GM12878 (cell line): Measurements from ENCODE around the gene TCEAL9. TPM values are rescaled to one million over a fixed set of nuclear protein-coding genes. Genes with fewer than 3 reads are reported as not detected.

Experiments
- ATAC-seq: fragments of 200-7000 bp; cut with Tn5 transposase; 3 replicates; pipeline ENCODE4 v1.9.1; 2020; ENCODE audit warnings: mild to moderate bottlenecking, moderate library complexity
- BruUV-seq: library from RNA; stranded (reverse); fragments of 400-500 nt; replicated peaks from 2 replicates; lab custom pipeline; 2021; lab: Mats Ljungman, UMichigan
- CTCF ChIA-PET: fragments of 300-600 bp; sonication (Branson Sonifier 250); formaldehyde crosslinking; extraction: SDS; loops from one replicate; lab custom pipeline; 2021; ENCODE audit warnings: inconsistent platforms; lab: Yijun Ruan, JAX
- POLR2A ChIA-PET: fragments of 350-600 bp; formaldehyde crosslinking; extraction: SDS; loops from one replicate; lab custom pipeline; 2021; ENCODE audit warnings: inconsistent platforms; lab: Charles Lee
- RAD21 ChIA-PET: fragments of 300-600 bp; sonication (Branson Sonifier 250); formaldehyde crosslinking; loops from one replicate; lab custom pipeline; 2023; ENCODE audit warnings: antibody characterized with exemption; ENCODE audit not compliant: unreplicated experiment; lab: Charles Lee
- SMC1A ChIA-PET: fragments of 300-600 bp; sonication (Branson Sonifier 250); formaldehyde crosslinking; loops from one replicate; lab custom pipeline; 2023; ENCODE audit not compliant: unreplicated experiment, uncharacterized antibody; lab: Charles Lee
- DNase-seq: peaks from one replicate; pipeline ENCODE4 v3.0.0-alpha.2; 2011; ENCODE audit warnings: low read depth, low spot score
- FAIRE-seq: peaks from 3 replicates; lab custom pipeline; 2011; peaks lifted over from hg19 to GRCh38; lab: Jason Lieb, UNC
- H2AFZ ChIP-seq: 2 replicates; pipeline ENCODE4 v1.6.0; 2011; ENCODE audit warnings: low read depth, low read length, control low read depth; ENCODE audit not compliant: control insufficient read depth
- H3K27ac ChIP-seq: 2 replicates; pipeline ENCODE4 v1.5.1; 2011; ENCODE audit warnings: control low read depth; ENCODE audit not compliant: control insufficient read depth, insufficient read depth
- H3K27me3 ChIP-seq, 2 experiments: replicated peaks in 1 of 2; 2 replicates each; pipeline versions ENCODE4 v1.6.0 to v1.6.1; 2011; ENCODE audit warnings: low read length in 1 of 2; ENCODE audit not compliant: control insufficient read depth in 2 of 2, insufficient read depth in 2 of 2
- H3K36me3 ChIP-seq, 2 experiments: 2 replicates each; pipeline ENCODE4 v1.5.1; 2011; ENCODE audit warnings: low read length in 1 of 2; ENCODE audit not compliant: control insufficient read depth in 2 of 2, insufficient read depth in 2 of 2
- H3K4me1 ChIP-seq: 2 replicates; pipeline ENCODE4 v1.6.1; 2011; ENCODE audit warnings: mild to moderate bottlenecking, low read length, moderate library complexity, mixed read lengths; ENCODE audit not compliant: control insufficient read depth, insufficient read depth
- H3K4me2 ChIP-seq: 2 replicates; pipeline ENCODE4 v1.6.0; 2011; ENCODE audit warnings: control low read depth; ENCODE audit not compliant: control insufficient read depth, insufficient read depth
- H3K4me3 ChIP-seq: fragments of 200-600 bp; sonication (generic); 2 replicates; pipeline ENCODE4 v1.5.1; 2016
- H3K79me2 ChIP-seq: 2 replicates; pipeline ENCODE4 v1.6.0; 2011; ENCODE audit warnings: low read length; ENCODE audit not compliant: control insufficient read depth, insufficient read depth
- H3K9ac ChIP-seq: 2 replicates; pipeline ENCODE4 v1.8.0; 2011; ENCODE audit warnings: low read length, control low read depth, mixed read lengths; ENCODE audit not compliant: control insufficient read depth, insufficient read depth
- H3K9me3 ChIP-seq: replicated peaks from 3 replicates; pipeline ENCODE4 v1.5.1; 2011; ENCODE audit warnings: mild to moderate bottlenecking, low read length; ENCODE audit not compliant: control insufficient read depth, insufficient read depth
- H4K20me1 ChIP-seq: 2 replicates; pipeline ENCODE4 v1.6.0; 2011; ENCODE audit not compliant: control insufficient read depth, insufficient read depth
- CREM ChIP-seq: IDR thresholded peaks from 2 replicates; pipeline ENCODE4 v1.6.1; 2014; ENCODE audit warnings: antibody characterized with exemption, low read depth
- EGR1 ChIP-seq, 2 experiments: IDR thresholded peaks; 1 replicate in 1 of 2; 2 replicates in 1 of 2; pipeline ENCODE4 v1.6.1; 2011 to 2012; ENCODE audit warnings: low read depth in 2 of 2, low read length in 2 of 2, borderline replicate concordance in 1 of 2, mild to moderate bottlenecking in 1 of 2, moderate library complexity in 1 of 2
- FOXK2 ChIP-seq: fragments of 450-650 bp; IDR thresholded peaks from 2 replicates; pipeline ENCODE4 v1.6.1; 2017; ENCODE audit warnings: mild to moderate bottlenecking, moderate library complexity
- HDAC6 ChIP-seq: fragments of 200-600 bp; sonication (generic); IDR thresholded peaks from one replicate; pipeline ENCODE4 v1.8.0; 2017; ENCODE audit warnings: antibody characterized with exemption; ENCODE audit not compliant: unreplicated experiment
- HSF1 ChIP-seq: fragments of 150-350 bp; IDR thresholded peaks from 2 replicates; pipeline ENCODE4 v1.6.1; 2014; ENCODE audit warnings: mild to moderate bottlenecking, low read depth, low read length
- JUND ChIP-seq: IDR thresholded peaks from 2 replicates; pipeline ENCODE4 v1.6.1; 2012; ENCODE audit warnings: low read depth, mild to moderate bottlenecking, low read length, improper control_type of control experiment, moderate library complexity
- KDM1A ChIP-seq: fragments of 200-600 bp; sonication (generic); IDR thresholded peaks from 2 replicates; pipeline ENCODE4 v1.6.1; 2016; ENCODE audit warnings: borderline replicate concordance
- MYB ChIP-seq: fragments of 150-350 bp; IDR thresholded peaks from 2 replicates; pipeline ENCODE4 v1.6.1; 2014; ENCODE audit warnings: mild to moderate bottlenecking, low read depth, low read length, borderline replicate concordance
- NR2C2 ChIP-seq: IDR thresholded peaks from 2 replicates; pipeline ENCODE4 v1.6.1; 2011; ENCODE audit warnings: borderline replicate concordance, low read depth; ENCODE audit not compliant: control insufficient read depth, insufficient read length
- RAD21 ChIP-seq: IDR thresholded peaks from 2 replicates; pipeline ENCODE4 v1.6.1; 2011; ENCODE audit warnings: mild to moderate bottlenecking, low read depth, low read length, moderate library complexity; ENCODE audit not compliant: insufficient read depth
- RFX5 ChIP-seq: IDR thresholded peaks from 2 replicates; pipeline ENCODE4 v1.6.1; 2011; ENCODE audit warnings: low read depth, low read length, improper control_type of control experiment
- SIN3A ChIP-seq: IDR thresholded peaks from 2 replicates; pipeline ENCODE4 v1.6.1; 2012; ENCODE audit warnings: low read depth, low read length, improper control_type of control experiment
- SREBF2 ChIP-seq: IDR thresholded peaks from 2 replicates; pipeline ENCODE4 v1.6.1; 2012; ENCODE audit warnings: mild to moderate bottlenecking, low read length
- ZNF24 ChIP-seq: fragments of 450-650 bp; IDR thresholded peaks from 2 replicates; pipeline ENCODE4 v1.6.1; 2017; ENCODE audit warnings: antibody characterized with exemption, mild to moderate bottlenecking
- WGBS: methylation state at CpG from one replicate; pipeline ENCODE4 v1.1.6; 2016; ENCODE audit warnings: low lambda C conversion rate; ENCODE audit not compliant: insufficient replicate concordance, insufficient coverage; ENCODE audit errors: missing lambda C conversion rate; 5-methylcytosine and 5-hydroxymethylcytosine counted together
- in situ Hi-C: fragments of 300-500 bp; cut with MboI; formaldehyde crosslinking; loops from 9 replicates; pipeline ENCODE4 v1.14.3; 2018; ENCODE audit warnings: mixed read lengths
- intact Hi-C: fragments of 100-400 bp; cut with micrococcal nuclease; formaldehyde crosslinking; loops from one replicate; pipeline ENCODE4 v1.14.2; 2022; ENCODE audit not compliant: unreplicated experiment
- polyA plus RNA-seq, 11 experiments: library from polyadenylated mRNA; depleted of rRNA in 4 of 11; unstranded in 6 of 11; stranded (reverse) in 5 of 11; fragments of >200 nt; fragmentation: Nextera tagmentation in 4 of 11; fragmentation: Illumina TruSeq in 1 of 11; extraction: Ambion mirVana in 4 of 11; extraction: Trizol in 1 of 11; gene quantifications; 1 replicate in 1 of 11; 2 replicates in 10 of 11; pipeline versions ENCODE4 v1.2.1 to v1.2.3, GENCODE V29; 2011 to 2016; ENCODE audit warnings: inconsistent platforms in 2 of 11, missing spikeins in 2 of 11, low read depth in 1 of 11
- total RNA-seq, 4 experiments: library from RNA; depleted of rRNA in 3 of 4; stranded (reverse); fragments of >200 nt in 3 of 4; fragmentation: Illumina TruSeq in 1 of 4; extraction: Trizol in 1 of 4; gene quantifications; 2 replicates each; pipeline versions ENCODE4 v1.2.1 to v1.2.3, GENCODE V29; 2013 to 2021
- TF ChIP-seq, protein P1 (sequence below): fragments of 450-650 bp; IDR thresholded peaks from 2 replicates; pipeline ENCODE4 v1.6.1; 2016; ENCODE audit warnings: mild to moderate bottlenecking
- TF ChIP-seq, protein P2 (sequence below): IDR thresholded peaks from 2 replicates; pipeline ENCODE4 v1.6.1; 2011; ENCODE audit warnings: borderline replicate concordance, low read depth, mild to moderate bottlenecking, moderate library complexity, mixed read lengths, low read length; ENCODE audit not compliant: insufficient read depth; ENCODE audit errors: extremely low read length

TCEAL9 gene
- total and polyA plus RNA-seq, 10 of the 15 experiments (the other 5 are each of a cell fraction or from before 2014, with no cell fraction given) = 0.39 to 2.5 (median 0.90) TPM

- Histone ChIP-seq H3K9me3 (no peaks in the 10 kb centered on the region), H2AFZ (no peak overlapping the region), H3K36me3 (no peaks in the 10 kb centered on the region), H4K20me1 (no peaks in the 10 kb centered on the region), H3K27me3 (no peaks in the 10 kb centered on the region), H3K4me2 (no peak overlapping the region), H3K79me2 (no peaks in the 10 kb centered on the region), H3K4me1 (no peaks in the 10 kb centered on the region), H3K27ac (no peak overlapping the region), H3K4me3 (no peak overlapping the region), H3K9ac (no peak overlapping the region)
- ChIA-PET RAD21 (no interaction called here), POLR2A (no interaction called here), SMC1A (no interaction called here), CTCF (interaction anchor here (1.0 to 1.5 kb wide), 2 partner anchors 8 to 151 kb away, joined by 3 to 5 read pairs; no protein-coding TSS in a partner anchor)
- in situ Hi-C loops (no loop called here), intact Hi-C loops (no loop called here)
- 20% methylated on average over 2 of the region's 2 CpGs for WGBS
- DNase-seq = no peak
- no peak for FAIRE-seq
- no TSS peak for BruUV-seq
- no peak for ATAC-seq
- TF ChIP-seq, protein P1, sequence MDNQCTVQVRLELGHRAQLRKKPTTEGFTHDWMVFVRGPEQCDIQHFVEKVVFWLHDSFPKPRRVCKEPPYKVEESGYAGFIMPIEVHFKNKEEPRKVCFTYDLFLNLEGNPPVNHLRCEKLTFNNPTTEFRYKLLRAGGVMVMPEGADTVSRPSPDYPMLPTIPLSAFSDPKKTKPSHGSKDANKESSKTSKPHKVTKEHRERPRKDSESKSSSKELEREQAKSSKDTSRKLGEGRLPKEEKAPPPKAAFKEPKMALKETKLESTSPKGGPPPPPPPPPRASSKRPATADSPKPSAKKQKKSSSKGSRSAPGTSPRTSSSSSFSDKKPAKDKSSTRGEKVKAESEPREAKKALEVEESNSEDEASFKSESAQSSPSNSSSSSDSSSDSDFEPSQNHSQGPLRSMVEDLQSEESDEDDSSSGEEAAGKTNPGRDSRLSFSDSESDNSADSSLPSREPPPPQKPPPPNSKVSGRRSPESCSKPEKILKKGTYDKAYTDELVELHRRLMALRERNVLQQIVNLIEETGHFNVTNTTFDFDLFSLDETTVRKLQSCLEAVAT = no peak
- TF ChIP-seq NR2C2 = no peak
- no peak for TF ChIP-seq HDAC6
- TF ChIP-seq JUND = no peak
These were observed 6.7 kb downstream of the TCEAL9 start for GRCh38 chrX:103363046-103363445.

GRCh38 chrX:103367502-103367901, 11.2 kb downstream of the TCEAL9 start:
- no peak overlapping the region for H3K27ac ChIP-seq
- no peak overlapping the region for H3K9ac ChIP-seq
- no peaks in the 10 kb centered on the region for H3K27me3 ChIP-seq
- ChIA-PET RAD21 (no interaction called here), CTCF (interaction anchor here (1.4 kb wide), 1 partner anchor 26 kb away, joined by 4 read pairs; no protein-coding TSS in a partner anchor), POLR2A (no interaction called here), SMC1A (no interaction called here)
- no peaks in the 10 kb centered on the region for H3K79me2 ChIP-seq
- 50% methylated on average over 1 of the region's 1 CpG for WGBS
- no peaks in the 10 kb centered on the region for H4K20me1 ChIP-seq
- no peaks in the 10 kb centered on the region for H3K4me1 ChIP-seq
- H3K4me2 ChIP-seq = no peak overlapping the region
- H2AFZ ChIP-seq = no peak overlapping the region
- no peak for DNase-seq
- H3K36me3 ChIP-seq = no peaks in the 10 kb centered on the region
- BruUV-seq = no TSS peak
- H3K9me3 ChIP-seq = no peaks in the 10 kb centered on the region
- FAIRE-seq = no peak
- in situ Hi-C loops (no loop called here), intact Hi-C loops (no loop called here)
- H3K4me3 ChIP-seq = no peak overlapping the region
- ATAC-seq = no peak
- no peak for TF ChIP-seq ZNF24
- no peak for TF ChIP-seq KDM1A
- TF ChIP-seq SIN3A = no peak
- no peak for TF ChIP-seq CREM
- no peak for TF ChIP-seq RFX5
- TF ChIP-seq, protein P2, sequence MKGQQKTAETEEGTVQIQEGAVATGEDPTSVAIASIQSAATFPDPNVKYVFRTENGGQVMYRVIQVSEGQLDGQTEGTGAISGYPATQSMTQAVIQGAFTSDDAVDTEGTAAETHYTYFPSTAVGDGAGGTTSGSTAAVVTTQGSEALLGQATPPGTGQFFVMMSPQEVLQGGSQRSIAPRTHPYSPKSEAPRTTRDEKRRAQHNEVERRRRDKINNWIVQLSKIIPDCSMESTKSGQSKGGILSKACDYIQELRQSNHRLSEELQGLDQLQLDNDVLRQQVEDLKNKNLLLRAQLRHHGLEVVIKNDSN = no peak
- no peak for TF ChIP-seq FOXK2
- no peak for TF ChIP-seq RAD21
- TF ChIP-seq MYB = no peak
- TF ChIP-seq HSF1 = no peak
- no peak for TF ChIP-seq EGR1 (IDR thresholded peaks at IDR 0.05; ENCODE audit: borderline replicate concordance in 1 of 2, low read depth in 2 of 2, low read length in 2 of 2)
- TF ChIP-seq SREBF2 = no peak
